Measurements from ENCODE around the gene UCK2. TPM values are rescaled to one million over a fixed set of nuclear protein-coding genes. Genes with fewer than 3 reads are reported as not detected.
A peak's percentile ranks its signal among the peaks of the same experiment; 100 is the strongest.

UCK2 gene
- total and polyA plus RNA-seq, 2 of the 8 experiments (the other 6 are each of a cell fraction or from before 2014, with no cell fraction given) = 103 to 109 TPM

DNA sequence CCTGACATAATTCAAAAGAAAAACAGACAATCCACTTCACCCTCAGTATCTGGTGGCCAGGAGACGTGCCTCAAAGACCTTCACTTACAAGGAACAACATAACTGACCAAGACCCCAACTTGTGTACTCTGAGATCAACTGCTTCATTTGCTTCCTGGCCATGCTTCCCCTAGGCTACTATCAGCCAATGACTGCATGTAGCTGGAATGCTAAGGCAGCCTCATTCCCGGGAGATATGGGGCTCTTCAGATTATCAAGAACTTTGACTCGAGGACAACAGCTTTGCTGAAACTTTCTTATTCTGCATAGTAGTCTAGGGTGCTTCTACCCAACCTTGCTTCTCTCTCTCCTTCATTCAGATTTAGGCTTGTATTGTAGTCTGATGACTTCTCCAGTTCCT lies 11.7 kb upstream of the UCK2 start:
- Histone ChIP-seq H3K56ac (replicated peaks; ENCODE audit: insufficient read length, low read depth, low read length) (no peak overlapping the region), H2BK120ac (replicated peaks; ENCODE audit: low read depth, low read length) (no peak overlapping the region), H3K4me2 (ENCODE audit: insufficient read depth in 1 of 2, low read depth in 2 of 2, low read length in 2 of 2) (no peak overlapping the region), H3K27ac (ENCODE audit: low read depth, low read length) (no peak overlapping the region), H3K9ac (replicated peaks in 1 of 4; ENCODE audit: extremely low read depth in 1 of 4, low read depth in 3 of 4, low read length in 3 of 4) (peak overlapping the region in 1 of 4 experiments; percentile 34; a peak in 1 of 7 replicates), H2AFZ (ENCODE audit: low read length) (no peak overlapping the region), H4K20me1 (replicated peaks in 1 of 2; ENCODE audit: control insufficient read depth in 1 of 2, insufficient read depth in 2 of 2, low read length in 2 of 2) (no peaks in the 10 kb centered on the region), H2BK5ac (ENCODE audit: low read depth, low read length) (no peak overlapping the region), H4K91ac (replicated peaks; ENCODE audit: insufficient read length, low read length) (no peak overlapping the region), H3K79me1 (ENCODE audit: low read depth, low read length) (no peaks in the 10 kb centered on the region), H3K4me1 (replicated peaks in 1 of 4; ENCODE audit: control insufficient read depth in 3 of 4, insufficient read depth in 4 of 4, low read length in 3 of 4) (no peaks in the 10 kb centered on the region), H3K27me3 (replicated peaks in 1 of 4; ENCODE audit: control insufficient read depth in 3 of 4, extremely low read depth in 1 of 4, insufficient read depth in 3 of 4, low read length in 3 of 4) (no peaks in the 10 kb centered on the region), H2BK15ac (ENCODE audit: low read length) (no peak overlapping the region), H3K14ac (ENCODE audit: insufficient read length) (no peak overlapping the region), H3K9me3 (ENCODE audit: insufficient read depth in 2 of 2, low read depth in 1 of 2, low read length in 1 of 2) (no peaks in the 10 kb centered on the region), H4K5ac (ENCODE audit: insufficient read length, low read depth, low read length) (no peak overlapping the region), H3K36me3 (ENCODE audit: control insufficient read depth in 2 of 4, insufficient read depth in 4 of 4, low read length in 3 of 4) (no peaks in the 10 kb centered on the region), H3K4me3 (ENCODE audit: extremely low read depth in 1 of 4, insufficient read depth in 2 of 4, low read depth in 3 of 4, low read length in 4 of 4) (no peak overlapping the region), H4K8ac (ENCODE audit: extremely low read depth, insufficient read depth, low read length) (no peak overlapping the region), H3K23me2 (ENCODE audit: low read depth, low read length) (no peaks in the 10 kb centered on the region), H3K18ac (ENCODE audit: extremely low read depth, low read length) (no peak overlapping the region), H3K4ac (replicated peaks; ENCODE audit: insufficient read length, low read depth, low read length) (no peak overlapping the region), H3K23ac (ENCODE audit: insufficient read length) (no peak overlapping the region), H2BK12ac (ENCODE audit: low read depth, low read length) (no peak overlapping the region), H2BK20ac (ENCODE audit: low read length) (no peak overlapping the region), H3K79me2 (ENCODE audit: control insufficient read depth in 1 of 2, insufficient read depth in 2 of 2, low read length in 2 of 2) (no peaks in the 10 kb centered on the region), H2AK5ac (ENCODE audit: low read depth, low read length) (no peak overlapping the region)
- FAIRE-seq (no peak), DNase-seq (ENCODE audit: low read depth in 1 of 2, low spot score in 2 of 2) (no peak)
- ChIA-PET CTCF (ENCODE audit: partially characterized antibody) (no interaction called here), POLR2A (ENCODE audit: partially characterized antibody) (interaction anchor here (2.4 kb wide), 1 partner anchor 13 kb away, joined by 12 read pairs; no protein-coding TSS in a partner anchor)
- 88% methylated on average over 3 of the region's 3 CpGs; no CpG with 5 or more reads in 1 of the 2 experiments for WGBS, 2 experiments (ENCODE audit: extremely low coverage in 1 of 2, insufficient coverage in 1 of 2, insufficient read length in 1 of 2, insufficient replicate concordance in 2 of 2, low coverage in 1 of 2, low lambda C conversion rate in 2 of 2, missing lambda C conversion rate in 1 of 2)
- no peak for TF ChIP-seq RXRA (IDR thresholded peaks at IDR 0.05; ENCODE audit: insufficient read depth, low read depth, low read length)
- TF ChIP-seq, protein P1, sequence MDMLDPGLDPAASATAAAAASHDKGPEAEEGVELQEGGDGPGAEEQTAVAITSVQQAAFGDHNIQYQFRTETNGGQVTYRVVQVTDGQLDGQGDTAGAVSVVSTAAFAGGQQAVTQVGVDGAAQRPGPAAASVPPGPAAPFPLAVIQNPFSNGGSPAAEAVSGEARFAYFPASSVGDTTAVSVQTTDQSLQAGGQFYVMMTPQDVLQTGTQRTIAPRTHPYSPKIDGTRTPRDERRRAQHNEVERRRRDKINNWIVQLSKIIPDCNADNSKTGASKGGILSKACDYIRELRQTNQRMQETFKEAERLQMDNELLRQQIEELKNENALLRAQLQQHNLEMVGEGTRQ (IDR thresholded peaks at IDR 0.05; ENCODE audit: low read length) = no peak
- TF ChIP-seq SP4 (IDR thresholded peaks at IDR 0.05; ENCODE audit: low read length) = no peak

All from H1 (cell line).